Astrocyte of the hippocampus (primary cell): ENCODE data around the gene TWIST2.
A peak's percentile ranks its signal among the peaks of the same experiment; 100 is the strongest.

Experiments
- DNase-seq: peaks from one replicate; pipeline ENCODE4 v3.0.0; 2011; ENCODE audit warnings: low read depth, low spot score

TWIST2 gene

DNA sequence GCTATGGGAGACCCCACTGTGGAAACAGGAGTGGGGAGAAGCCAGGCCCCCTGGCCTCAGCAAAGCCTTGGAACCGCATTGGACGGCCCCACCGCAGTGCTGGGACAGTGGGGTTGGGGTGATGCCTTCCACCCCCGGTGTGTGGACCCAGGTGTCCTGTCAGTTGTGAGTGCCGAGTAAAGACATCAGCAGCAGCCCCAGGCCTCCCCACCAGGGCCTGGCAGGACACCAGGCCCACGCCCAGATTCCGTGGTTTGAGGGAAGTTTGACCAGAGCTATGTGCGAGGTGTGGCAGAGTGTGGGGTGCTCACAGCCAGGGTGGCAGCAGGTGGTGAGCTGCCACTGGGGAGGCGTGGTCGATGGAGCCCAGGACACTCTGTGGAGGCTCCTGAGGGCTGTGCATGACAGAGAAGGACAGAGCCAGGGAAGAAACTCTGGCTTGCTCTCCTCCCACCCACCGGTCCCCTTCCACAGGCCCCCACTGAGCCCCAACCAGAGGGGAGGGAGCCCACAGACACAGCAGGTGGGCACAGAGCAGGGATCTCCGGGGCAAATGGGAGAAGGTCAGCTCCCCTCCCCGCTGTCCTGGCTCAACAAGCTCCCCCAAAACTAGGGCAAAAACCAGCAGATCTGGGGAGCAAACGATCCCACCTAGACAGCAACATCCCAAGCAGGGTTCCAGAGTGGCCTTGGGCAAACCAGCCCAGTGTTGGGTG, 69.1 kb downstream of the TWIST2 start:
- DNase-seq: peak; percentile 48

DNA sequence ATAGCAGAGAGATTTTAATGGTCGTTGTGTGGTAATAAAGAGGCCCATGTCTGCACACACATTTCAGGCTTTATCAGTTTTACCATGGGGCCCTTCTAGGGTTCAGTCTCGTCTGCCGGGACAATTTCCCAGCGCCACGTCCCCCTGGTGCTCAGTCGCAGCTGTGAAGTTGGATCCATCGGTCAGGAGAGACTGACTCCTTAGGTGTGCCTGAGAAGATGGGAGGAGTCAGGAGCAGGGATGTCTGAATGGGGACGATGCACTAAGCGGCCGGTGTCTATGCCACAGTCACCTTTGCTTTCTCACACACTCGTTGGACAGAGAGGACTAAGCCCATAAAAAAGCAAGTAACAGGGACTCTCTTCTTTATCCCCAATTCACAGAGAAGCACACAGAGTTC, 71.4 kb downstream of the TWIST2 start:
- DNase-seq: no peak

DNA sequence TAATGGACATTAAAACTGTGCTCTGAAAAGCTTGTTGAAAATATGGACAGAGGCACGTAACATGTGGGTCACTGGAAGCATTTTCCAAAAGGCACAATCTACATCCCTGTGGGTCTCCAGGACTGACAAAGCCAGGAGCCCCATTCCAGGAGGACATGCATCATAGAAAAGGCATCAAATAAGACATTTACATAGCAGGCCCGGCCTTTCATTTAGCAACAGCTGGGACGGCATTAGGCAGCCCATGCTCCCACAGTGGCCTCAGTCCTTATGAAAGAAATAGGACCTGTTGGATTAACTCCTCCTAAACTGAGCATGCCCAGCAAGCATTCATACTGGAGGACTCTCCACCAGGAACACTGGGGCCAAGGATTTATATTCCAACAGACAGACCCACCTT, 72.2 kb downstream of the TWIST2 start:
- DNase-seq: no peak

GRCh38 chr2:238920601-238921001, 72.7 kb downstream of the TWIST2 start:
- no peak for DNase-seq

DNA sequence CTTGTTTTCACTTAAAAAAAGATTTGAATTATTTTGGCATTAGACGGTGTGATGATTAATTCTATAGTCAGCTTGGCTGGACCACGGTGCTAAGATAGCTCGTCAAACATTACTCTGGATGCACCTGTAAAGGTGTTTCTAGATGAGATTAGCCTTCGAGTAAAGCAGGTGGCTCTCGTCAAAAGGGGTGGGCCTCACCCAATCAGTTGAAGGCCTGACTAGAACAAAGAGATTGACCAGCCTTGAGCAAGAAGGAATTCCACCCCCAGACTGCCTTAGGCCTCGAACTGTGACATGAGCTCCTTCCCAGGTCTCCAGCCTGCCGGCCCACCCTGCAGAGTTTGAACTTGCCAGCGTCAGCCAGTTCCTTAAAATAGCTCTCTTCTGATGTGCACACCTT, 73.4 kb downstream of the TWIST2 start:
- DNase-seq: no peak

- DNase-seq: no peak
Observed at GRCh38 chr2:238921681-238922319, 73.9 kb downstream of the TWIST2 start.

- no peak for DNase-seq
Observed at GRCh38 chr2:238922435-238922834, 74.5 kb downstream of the TWIST2 start.

DNA sequence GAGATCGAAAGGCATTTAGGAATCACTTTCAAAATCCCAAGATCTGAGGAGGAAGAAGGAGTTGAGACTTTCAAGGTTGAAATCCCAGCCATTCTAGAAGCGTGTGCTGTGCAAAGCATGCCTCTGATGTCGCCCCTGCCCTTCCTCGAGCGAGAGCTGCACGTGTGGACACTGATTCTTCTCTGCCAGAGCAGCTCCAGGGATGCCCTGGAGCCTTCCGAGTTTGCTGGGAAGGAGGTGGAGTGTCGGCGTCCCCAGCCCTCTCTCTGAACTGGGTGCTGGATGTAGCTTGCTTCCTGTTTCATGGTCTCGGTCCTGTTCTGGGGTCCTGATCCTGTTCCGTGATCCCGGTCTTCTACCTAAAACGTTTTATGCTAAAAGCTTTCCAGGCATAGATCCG, 76.1 kb downstream of the TWIST2 start:
- no peak for DNase-seq

GRCh38 chr2:238924796-238925195, 76.9 kb downstream of the TWIST2 start:
- DNase-seq: no peak

- DNase-seq: no peak
Observed at GRCh38 chr2:238925281-238925680, 77.4 kb downstream of the TWIST2 start.

DNA sequence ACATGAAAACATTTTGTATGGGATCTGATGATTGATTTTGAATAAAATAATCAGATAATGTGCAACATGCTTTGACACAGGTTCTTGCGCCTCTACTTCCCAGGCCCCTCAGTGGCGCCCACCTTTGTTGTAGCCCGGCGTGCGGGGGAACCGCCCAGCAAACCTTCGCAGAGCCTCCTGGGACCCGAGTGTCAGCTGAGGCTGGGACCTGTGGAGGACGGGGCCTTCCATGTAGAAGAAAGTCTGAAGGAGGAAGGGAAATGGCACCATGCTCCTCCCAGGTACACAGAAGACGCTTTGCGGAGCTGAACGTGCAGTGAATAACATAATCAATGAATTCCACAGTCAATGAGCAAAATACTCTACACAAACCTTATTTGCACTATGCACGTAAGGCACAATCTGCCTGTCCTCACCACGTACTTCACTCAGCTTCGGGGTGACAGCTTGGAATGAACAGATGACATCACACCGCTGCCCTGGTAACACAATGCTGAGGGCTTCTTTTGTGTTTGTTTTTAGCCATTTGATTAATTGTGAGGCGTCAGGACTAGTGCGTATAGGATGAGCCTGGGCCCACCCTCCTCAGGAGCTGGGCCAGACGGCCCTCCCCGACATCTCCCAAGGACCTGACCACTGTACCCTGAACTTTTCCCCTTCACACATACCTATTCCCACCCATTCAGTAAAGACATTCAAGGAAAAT, 78.1 kb downstream of the TWIST2 start:
- no peak for DNase-seq

GRCh38 chr2:238926761-238927611, 79.1 kb downstream of the TWIST2 start:
- no peak for DNase-seq

- DNase-seq: no peak
Observed at GRCh38 chr2:238927746-238928519, 80.0 kb downstream of the TWIST2 start.

- no peak for DNase-seq
Observed at GRCh38 chr2:238928520-238929241, 80.8 kb downstream of the TWIST2 start.

GRCh38 chr2:238929242-238930081, 81.6 kb downstream of the TWIST2 start:
- DNase-seq: peak; percentile 54

- DNase-seq: no peak
Observed at GRCh38 chr2:238930216-238930615, 82.3 kb downstream of the TWIST2 start.

GRCh38 chr2:238936162-238937052, 88.5 kb downstream of the TWIST2 start:
- no peak for DNase-seq

DNA sequence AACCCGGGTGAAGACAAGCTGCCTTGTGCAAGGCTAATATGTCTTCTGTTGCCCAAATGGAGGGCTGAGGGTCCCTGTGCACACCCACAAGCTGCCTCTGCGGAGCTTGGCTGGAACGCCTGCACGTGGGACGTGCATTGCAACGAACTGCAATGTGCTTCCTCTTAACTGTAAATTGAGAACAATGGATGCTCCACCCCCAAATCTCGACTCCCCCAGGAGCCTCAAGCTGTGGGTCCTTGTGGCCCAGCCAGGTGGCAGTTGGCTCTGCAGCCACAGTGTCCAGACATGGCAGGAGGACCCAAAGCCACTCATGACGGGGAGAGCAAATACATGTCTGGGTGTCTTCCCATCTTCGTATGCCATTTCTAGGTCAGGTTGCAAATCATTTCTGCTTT, 90.1 kb downstream of the TWIST2 start:
- DNase-seq: no peak
